LNCaP clone FGC (cell line): ENCODE results near the gene GPBAR1.
A peak's percentile ranks its signal among the peaks of the same experiment; 100 is the strongest.
"Not testable (repeated sequence)": the region's sequence is repeated elsewhere in the genome, so short reads cannot be mapped to it uniquely, and the experiment has no call there.

ENCODE experiments used
- DNase-seq: peaks from one replicate; pipeline ENCODE4 v3.0.0-alpha.2; 2011; ENCODE audit warnings: low read depth
- H3K4me3 ChIP-seq: 2 replicates; pipeline ENCODE4 v1.5.1; 2011; ENCODE audit warnings: mild to moderate bottlenecking, low read depth, low read length, control low read depth
- TF ChIP-seq, protein P1 (sequence below): IDR thresholded peaks from 2 replicates; pipeline ENCODE4 v1.5.1; 2012; ENCODE audit warnings: mild to moderate bottlenecking; ENCODE audit not compliant: control insufficient read depth, insufficient read depth; ENCODE audit errors: extremely low read depth

The GPBAR1 gene

DNA sequence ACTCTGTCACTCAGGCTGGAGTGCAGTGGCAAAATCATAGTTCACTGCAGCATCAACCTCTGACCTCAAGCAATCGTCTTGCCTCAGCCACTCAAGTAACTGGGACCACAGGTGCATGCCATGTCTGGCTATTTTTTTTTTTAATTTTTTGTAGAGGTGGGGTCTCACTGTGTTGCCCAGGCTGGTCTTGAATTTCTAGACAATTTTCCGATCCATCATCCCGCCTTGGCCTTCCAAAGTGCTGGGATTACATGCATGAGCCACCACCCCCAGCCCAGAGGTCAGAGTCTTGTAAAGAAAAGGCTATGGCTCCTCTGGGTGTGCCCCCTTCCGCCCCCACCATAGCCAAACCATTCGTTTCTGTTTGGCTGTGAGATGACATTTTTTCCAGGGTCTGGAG lies 44.6 kb downstream of the GPBAR1 start:
- DNase-seq, result no peak
- TF ChIP-seq, protein P1, sequence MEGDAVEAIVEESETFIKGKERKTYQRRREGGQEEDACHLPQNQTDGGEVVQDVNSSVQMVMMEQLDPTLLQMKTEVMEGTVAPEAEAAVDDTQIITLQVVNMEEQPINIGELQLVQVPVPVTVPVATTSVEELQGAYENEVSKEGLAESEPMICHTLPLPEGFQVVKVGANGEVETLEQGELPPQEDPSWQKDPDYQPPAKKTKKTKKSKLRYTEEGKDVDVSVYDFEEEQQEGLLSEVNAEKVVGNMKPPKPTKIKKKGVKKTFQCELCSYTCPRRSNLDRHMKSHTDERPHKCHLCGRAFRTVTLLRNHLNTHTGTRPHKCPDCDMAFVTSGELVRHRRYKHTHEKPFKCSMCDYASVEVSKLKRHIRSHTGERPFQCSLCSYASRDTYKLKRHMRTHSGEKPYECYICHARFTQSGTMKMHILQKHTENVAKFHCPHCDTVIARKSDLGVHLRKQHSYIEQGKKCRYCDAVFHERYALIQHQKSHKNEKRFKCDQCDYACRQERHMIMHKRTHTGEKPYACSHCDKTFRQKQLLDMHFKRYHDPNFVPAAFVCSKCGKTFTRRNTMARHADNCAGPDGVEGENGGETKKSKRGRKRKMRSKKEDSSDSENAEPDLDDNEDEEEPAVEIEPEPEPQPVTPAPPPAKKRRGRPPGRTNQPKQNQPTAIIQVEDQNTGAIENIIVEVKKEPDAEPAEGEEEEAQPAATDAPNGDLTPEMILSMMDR, result no peak
- H3K4me3 ChIP-seq, result no peak overlapping the region

DNA sequence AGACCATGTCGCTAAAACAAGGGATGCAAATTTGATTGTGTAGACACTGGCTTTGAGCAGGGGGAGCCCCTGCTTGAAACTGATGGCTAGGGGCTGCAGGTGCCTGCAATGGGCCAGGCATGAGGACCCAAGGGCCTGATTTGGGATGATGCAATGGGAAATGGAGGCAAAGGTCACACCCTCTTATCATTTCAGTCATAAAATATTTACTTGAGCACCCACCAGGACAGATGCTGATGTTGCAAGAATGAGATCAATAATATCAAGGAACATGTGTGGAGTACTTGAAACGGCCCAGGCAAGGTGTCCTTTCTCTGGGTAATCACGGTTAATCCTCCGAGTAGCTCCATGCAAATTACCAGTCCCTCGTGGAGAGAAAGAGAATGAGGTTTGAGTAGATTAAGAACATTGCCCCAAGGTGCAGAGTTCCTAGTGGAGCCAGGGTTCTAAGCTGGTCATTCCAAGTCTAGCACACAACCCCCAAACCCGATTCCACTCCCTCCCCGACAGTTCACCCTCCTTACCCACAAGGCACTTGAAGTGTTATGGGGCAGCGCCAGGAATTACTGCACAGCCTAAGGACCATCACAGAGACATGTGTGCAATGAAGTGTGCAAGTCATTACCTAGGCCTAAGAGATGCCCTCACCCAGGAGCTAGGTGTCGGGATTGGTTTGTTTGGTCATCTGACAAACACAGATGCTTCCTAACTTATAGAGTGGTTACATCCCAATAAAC lies 45.5 kb downstream of the GPBAR1 start:
- no peak overlapping the region for H3K4me3 ChIP-seq
- DNase-seq, result no peak
- TF ChIP-seq, protein P1, result no peak

DNA sequence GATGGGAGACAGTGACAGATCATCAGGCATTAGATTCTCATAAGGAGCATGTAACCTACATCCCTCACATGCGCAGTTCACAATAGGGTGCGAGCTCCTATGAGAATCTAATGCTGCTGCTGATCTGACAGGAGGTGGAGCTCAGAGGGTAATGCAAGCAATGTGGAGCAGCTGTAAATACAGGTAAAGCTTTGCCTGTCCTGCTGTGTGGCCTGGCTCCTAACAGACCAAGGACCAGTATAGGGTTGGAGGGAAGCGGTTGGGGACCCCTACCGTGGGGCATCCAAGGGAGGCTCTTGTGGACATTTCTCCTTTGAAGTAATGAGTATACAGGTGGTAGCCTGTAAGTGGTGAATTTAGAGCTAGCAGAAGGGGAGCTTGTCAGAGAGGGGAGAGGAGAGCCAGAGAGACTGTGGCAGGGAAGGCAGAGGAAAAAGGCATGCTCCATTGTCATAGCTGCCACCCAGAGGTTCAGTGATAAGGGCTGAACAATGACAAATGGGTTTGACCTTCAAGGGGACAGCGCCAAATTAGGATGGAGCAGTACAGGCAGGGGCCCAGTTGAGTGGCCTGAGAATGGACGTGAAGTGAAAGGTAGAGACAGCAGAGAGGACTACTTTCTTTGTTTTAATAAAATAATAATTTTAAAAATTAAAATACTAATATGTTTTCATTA lies 46.7 kb downstream of the GPBAR1 start:
- TF ChIP-seq, protein P1, result no peak
- no peak for DNase-seq
- H3K4me3 ChIP-seq, result no peak overlapping the region

DNA sequence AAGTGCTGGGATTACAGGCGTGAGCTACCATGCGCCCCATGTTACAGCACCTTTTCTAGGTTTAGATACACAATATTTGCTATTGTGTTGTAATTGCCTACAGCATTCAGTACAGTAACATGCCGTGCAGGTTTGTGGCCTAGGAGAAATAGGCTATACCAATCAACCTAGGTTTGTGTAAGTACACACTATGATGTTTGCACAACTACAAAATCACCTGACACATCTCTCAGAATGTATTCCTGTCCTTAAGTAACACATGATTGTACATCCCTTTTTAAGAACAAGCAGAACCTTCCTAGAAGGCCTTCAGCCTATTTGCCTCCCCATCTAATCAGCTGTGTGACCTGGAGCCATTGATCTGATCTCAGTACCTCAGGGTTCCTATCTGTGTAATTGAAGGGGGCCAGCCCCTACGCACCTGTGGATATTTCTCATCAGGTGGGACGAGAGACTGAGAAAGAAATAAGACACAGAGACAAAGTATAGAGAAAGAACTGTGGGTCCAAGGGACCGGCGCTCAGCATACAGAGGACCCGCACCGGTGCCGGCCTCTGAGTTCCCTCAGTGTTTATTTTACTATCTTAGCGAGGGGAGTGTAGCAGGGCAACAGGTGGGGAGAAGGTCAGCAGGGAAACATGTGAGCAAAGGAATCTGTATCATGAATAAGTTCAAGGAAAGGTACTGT lies 50.2 kb downstream of the GPBAR1 start:
- TF ChIP-seq, protein P1, result no peak
- no peak for DNase-seq
- no peak overlapping the region for H3K4me3 ChIP-seq

DNA sequence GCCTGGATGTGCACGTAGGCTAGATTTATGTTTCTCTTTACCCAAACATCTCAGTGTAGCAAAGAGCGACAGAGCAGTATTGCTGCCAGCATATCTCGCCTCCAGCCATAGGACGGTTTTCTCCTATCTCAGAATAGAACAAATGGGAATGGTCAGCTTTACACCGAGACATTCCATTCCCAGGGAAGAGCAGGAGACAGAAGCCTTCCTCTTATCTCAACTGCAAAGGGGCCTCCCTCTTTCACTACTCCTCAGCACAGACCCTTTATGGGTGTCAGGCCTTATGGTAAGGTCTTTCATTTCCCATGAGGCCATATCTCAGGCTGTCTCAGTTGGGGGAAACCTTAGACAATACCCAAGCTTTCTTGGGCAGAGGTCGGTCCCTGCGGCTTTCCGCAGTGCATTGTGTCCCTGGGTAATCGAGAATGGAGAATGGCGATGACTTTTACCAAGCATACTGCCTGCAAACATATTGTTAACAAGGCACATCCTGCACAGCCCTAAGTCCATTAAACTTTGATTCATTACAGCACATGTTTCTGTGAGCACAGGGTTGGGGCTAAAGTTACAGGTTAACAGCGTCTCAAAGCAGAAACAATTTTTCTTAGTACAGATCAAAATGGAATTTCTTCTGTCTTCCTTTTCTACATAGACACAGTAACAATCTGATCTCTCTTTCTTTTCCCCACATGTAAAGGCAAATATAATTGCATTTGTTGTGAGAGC lies 50.9 kb downstream of the GPBAR1 start:
- DNase-seq, H3K4me3 ChIP-seq: not testable (repeated sequence)

DNA sequence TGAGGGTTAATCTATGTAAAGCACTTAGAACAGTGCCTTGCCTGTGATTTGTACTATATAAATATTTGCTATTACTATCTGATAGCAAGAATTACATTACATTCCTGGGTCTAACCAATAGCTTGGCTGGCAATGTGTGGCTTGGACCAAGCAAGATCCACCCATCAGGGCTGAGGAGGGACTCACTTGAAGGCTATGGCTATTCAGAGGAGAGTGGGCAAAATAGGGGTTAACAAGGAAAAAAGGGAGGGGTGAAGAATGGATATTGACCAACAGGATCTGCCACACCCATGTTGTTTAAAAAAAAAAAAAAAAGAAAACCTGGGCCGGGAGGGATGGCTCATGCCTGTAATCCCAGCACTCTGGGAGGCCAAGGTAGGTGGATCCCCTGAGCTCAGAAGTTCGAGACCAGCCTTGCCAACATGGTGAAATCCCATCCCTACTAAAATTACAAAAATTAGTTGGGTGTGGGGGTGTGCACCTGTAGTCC lies 51.5 kb downstream of the GPBAR1 start:
- H3K4me3 ChIP-seq, result no peak overlapping the region
- TF ChIP-seq, protein P1, result no peak
- peak; percentile 99 for DNase-seq

DNA sequence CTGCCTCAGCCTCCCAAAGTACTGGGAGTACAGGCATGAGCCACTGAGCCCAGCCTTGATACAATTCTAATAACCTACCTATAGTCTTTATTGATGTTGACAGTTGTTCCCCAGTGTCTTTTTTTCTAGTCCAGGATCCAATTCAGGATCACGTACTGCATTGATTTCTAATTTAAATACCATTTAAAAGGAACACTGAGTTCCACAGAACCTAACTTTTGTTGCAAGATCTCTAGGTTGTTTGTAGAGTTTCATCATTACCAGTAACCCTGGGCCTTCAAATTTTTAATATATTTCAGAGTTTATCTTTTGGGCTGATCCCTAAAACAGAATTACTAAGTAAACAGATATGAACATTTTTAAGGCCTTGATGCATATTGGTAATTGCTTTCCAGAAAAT lies 52.5 kb downstream of the GPBAR1 start:
- TF ChIP-seq, protein P1, result no peak
- no peak for DNase-seq

More for the DNA sequence above, 52.5 kb downstream of the GPBAR1 start:
- H3K4me3 ChIP-seq, result no peak overlapping the region
